SK-N-MC (cell line): ENCODE data around the gene GPS1.

Experiments used
- EZH2 ChIP-seq: fragments of 200-600 bp; sonication (generic); IDR thresholded peaks from one replicate; pipeline ENCODE4 v1.6.1; 2017; ENCODE audit warnings: antibody characterized with exemption
- POLR2AphosphoS5 ChIP-seq: IDR thresholded peaks from 2 replicates; pipeline ENCODE4 v1.6.1; 2012; ENCODE audit warnings: mild to moderate bottlenecking, low read depth, low read length, borderline replicate concordance

DNA sequence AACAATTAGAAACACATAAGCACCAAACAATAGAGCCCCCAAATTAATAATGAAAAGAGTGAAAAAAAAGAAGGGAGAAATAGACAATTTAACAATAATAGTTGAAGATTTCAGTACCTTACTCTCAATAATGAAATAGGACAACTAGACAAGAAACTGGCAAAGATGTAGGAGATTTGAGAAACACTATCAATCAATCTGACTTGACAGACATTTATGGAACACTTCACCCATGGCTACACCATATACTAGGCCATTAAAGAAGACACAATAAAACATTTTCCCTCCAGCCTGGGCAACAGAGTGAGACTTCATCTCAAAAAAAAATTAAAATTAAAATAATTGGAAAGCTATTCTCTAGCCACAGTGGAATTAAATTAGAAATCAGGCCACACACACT is 18.9 kb downstream of the GPS1 start:
- no peak for TF ChIP-seq POLR2AphosphoS5
- TF ChIP-seq EZH2 = no peak
